T-helper 2 cell (primary cell): ENCODE results near the gene DAO.
A peak's percentile ranks its signal among the peaks of the same experiment; 100 is the strongest.
"Not testable (repeated sequence)": the region's sequence is repeated elsewhere in the genome, so short reads cannot be mapped to it uniquely, and the experiment has no call there.

Experiments
- DNase-seq, 5 experiments: peaks; one replicate each; pipeline versions ENCODE4 v3.0.0 to v3.0.0-alpha.2; 2012 to 2022

The DAO gene

GRCh38 chr12:108850854-108851573 is 28.9 kb upstream of the DAO start:
- no peak for DNase-seq

GRCh38 chr12:108852674-108853309 is 27.1 kb upstream of the DAO start:
- no peak for DNase-seq

- no peak for DNase-seq
These were observed 26.5 kb upstream of the DAO start for GRCh38 chr12:108853426-108853825.

GRCh38 chr12:108853981-108854446 is 25.9 kb upstream of the DAO start:
- no peak for DNase-seq

GRCh38 chr12:108854451-108855283 is 25.2 kb upstream of the DAO start:
- DNase-seq: peak in 1 of 5 experiments; percentile 48

- DNase-seq: no peak
These were observed 24.4 kb upstream of the DAO start for GRCh38 chr12:108855284-108856169.

GRCh38 chr12:108856170-108856427 is 23.8 kb upstream of the DAO start:
- DNase-seq: no peak

- DNase-seq: peak in 4 of 5 experiments; percentile 36 to 86 (median 68)
These were observed 23.3 kb upstream of the DAO start for GRCh38 chr12:108856428-108857157.

- DNase-seq: peak in 1 of 5 experiments; percentile 7
These were observed 22.8 kb upstream of the DAO start for GRCh38 chr12:108857158-108857407.

GRCh38 chr12:108858311-108859074 is 21.4 kb upstream of the DAO start:
- DNase-seq: no peak

GRCh38 chr12:108859141-108859922 is 20.6 kb upstream of the DAO start:
- DNase-seq: not testable (repeated sequence)

- DNase-seq: no peak
These were observed 20.0 kb upstream of the DAO start for GRCh38 chr12:108859923-108860291.

GRCh38 chr12:108860443-108860842 is 19.4 kb upstream of the DAO start:
- DNase-seq: no peak

GRCh38 chr12:108861878-108862587 is 17.9 kb upstream of the DAO start:
- DNase-seq: no peak

GRCh38 chr12:108862588-108862959 is 17.3 kb upstream of the DAO start:
- DNase-seq: no peak

- DNase-seq: no peak
These were observed 14.7 kb upstream of the DAO start for GRCh38 chr12:108865169-108865568.

GRCh38 chr12:108866083-108866482 is 13.8 kb upstream of the DAO start:
- DNase-seq: not testable (repeated sequence)

- no peak for DNase-seq
These were observed 11.1 kb upstream of the DAO start for GRCh38 chr12:108868781-108869180.

- no peak for DNase-seq
These were observed 4.6 kb upstream of the DAO start for GRCh38 chr12:108875280-108875679.
